ENCODE results near the gene ZNF618.

The ZNF618 gene

GRCh38 chr9:113934167-113934828, 58.2 kb downstream of the ZNF618 start:
- DNase-seq = no peak

GRCh38 chr9:113934829-113935676, 58.9 kb downstream of the ZNF618 start:
- DNase-seq = no peak

GRCh38 chr9:113935677-113936380, 59.7 kb downstream of the ZNF618 start:
- no peak for DNase-seq

GRCh38 chr9:113940077-113940476, 64.0 kb downstream of the ZNF618 start:
- no peak for DNase-seq

- DNase-seq = no peak
Observed at GRCh38 chr9:113941056-113941455, 64.9 kb downstream of the ZNF618 start.

GRCh38 chr9:113941526-113941925, 65.4 kb downstream of the ZNF618 start:
- no peak for DNase-seq

GRCh38 chr9:113943112-113944009, 67.3 kb downstream of the ZNF618 start:
- no peak for DNase-seq

GRCh38 chr9:113945784-113946183, 69.7 kb downstream of the ZNF618 start:
- no peak for DNase-seq

- no peak for DNase-seq
Observed at GRCh38 chr9:113946496-113947115, 70.5 kb downstream of the ZNF618 start.

- DNase-seq = no peak
Observed at GRCh38 chr9:113947941-113948340, 71.8 kb downstream of the ZNF618 start.

- no peak for DNase-seq
Observed at GRCh38 chr9:113948891-113949570, 72.9 kb downstream of the ZNF618 start.

GRCh38 chr9:113949571-113950078, 73.5 kb downstream of the ZNF618 start:
- no peak for DNase-seq

- no peak for DNase-seq
Observed at GRCh38 chr9:113950195-113951031, 74.3 kb downstream of the ZNF618 start.

- no peak for DNase-seq
Observed at GRCh38 chr9:113951032-113951372, 74.9 kb downstream of the ZNF618 start.

GRCh38 chr9:113952676-113953075, 76.6 kb downstream of the ZNF618 start:
- DNase-seq = no peak

- no peak for DNase-seq
Observed at GRCh38 chr9:113953531-113953930, 77.4 kb downstream of the ZNF618 start.

- DNase-seq = no peak
Observed at GRCh38 chr9:113954591-113954990, 78.5 kb downstream of the ZNF618 start.

- DNase-seq = no peak
Observed at GRCh38 chr9:113955076-113955752, 79.1 kb downstream of the ZNF618 start.

GRCh38 chr9:113956901-113957300, 80.8 kb downstream of the ZNF618 start:
- no peak for DNase-seq

GRCh38 chr9:113957351-113957750, 81.2 kb downstream of the ZNF618 start:
- no peak for DNase-seq
